Gastrocnemius medialis (tissue), 4 donors: ENCODE results near the gene THEMIS2. TPM values are rescaled to one million over a fixed set of nuclear protein-coding genes. Genes with fewer than 3 reads are reported as not detected.
"Not testable (repeated sequence)": the region's sequence is repeated elsewhere in the genome, so short reads cannot be mapped to it uniquely, and the experiment has no call there.

Experiments
- ATAC-seq, 2 donors: fragments of 150-250 bp; one replicate each; pipeline ENCODE4 v1.9.1; 2016
- DNase-seq, 2 donors: peaks; one replicate each; pipeline ENCODE4 v3.0.0-alpha.2; 2019
- H3K27ac ChIP-seq, 4 donors: fragments of 200-600 bp; sonication (generic); 1 replicate in 1 of 4; 2 replicates in 3 of 4; pipeline ENCODE4 v1.5.1; 2016 to 2018; ENCODE audit warnings: mild to moderate bottlenecking in 2 of 4, moderate library complexity in 1 of 4
- H3K27me3 ChIP-seq, 3 donors: fragments of 200-600 bp; sonication (generic) in 2 of 3; 1 replicate in 1 of 3; 2 replicates in 2 of 3; pipeline versions ENCODE4 v1.5.1 to v1.6.0; 2016 to 2019; ENCODE audit warnings: mild to moderate bottlenecking in 1 of 3, moderate library complexity in 1 of 3
- H3K36me3 ChIP-seq, 2 donors: fragments of 200-600 bp; sonication (generic) in 1 of 2; one replicate each; pipeline ENCODE4 v1.5.1; 2017 to 2018
- H3K4me1 ChIP-seq, 2 donors: fragments of 200-600 bp; sonication (generic) in 1 of 2; one replicate each; pipeline ENCODE4 v1.5.1; 2016 to 2017; ENCODE audit warnings: mild to moderate bottlenecking in 2 of 2
- H3K4me3 ChIP-seq, 4 donors: fragments of 200-600 bp; sonication (generic) in 3 of 4; 1 replicate in 1 of 4; 2 replicates in 3 of 4; pipeline ENCODE4 v1.5.1; 2016 to 2019; ENCODE audit warnings: mild to moderate bottlenecking in 2 of 4
- H3K9me3 ChIP-seq, 3 donors: fragments of 200-600 bp; sonication (generic) in 2 of 3; 1 replicate in 1 of 3; 2 replicates in 2 of 3; pipeline ENCODE4 v1.5.1; 2016 to 2019
- CTCF ChIP-seq, 5 experiments: fragments of 450-650 bp in 3 of 5; fragments of 200-600 bp in 2 of 5; sonication (generic) in 2 of 5; IDR thresholded peaks in 4 of 5; conservative IDR thresholded peaks in 1 of 5; 1 replicate in 4 of 5; 2 replicates in 1 of 5; pipeline ENCODE4 v1.5.1; 2016 to 2019; ENCODE audit warnings: antibody characterized with exemption in 5 of 5, mild to moderate bottlenecking in 3 of 5, moderate library complexity in 3 of 5
- POLR2A ChIP-seq, 2 donors: fragments of 450-650 bp; IDR thresholded peaks; one replicate each; pipeline ENCODE4 v1.6.1; 2017; ENCODE audit warnings: antibody characterized with exemption in 2 of 2, mild to moderate bottlenecking in 2 of 2, moderate library complexity in 2 of 2
- in situ Hi-C, 4 donors: fragments of 200-750 bp; cut with MboI; loops; one replicate each; pipeline versions ENCODE4 v1.15.0 to v1.8.0; 2017; ENCODE audit warnings: low sequenced_read_pairs in 4 of 4
- intact Hi-C: fragments of 100-400 bp; cut with DNase I; formaldehyde crosslinking; loops from one replicate; pipeline ENCODE4 v1.15.1; 2023; ENCODE audit warnings: low total_unique reads
- total RNA-seq, 4 donors: library from RNA; depleted of rRNA; stranded (reverse); fragments of >200 nt; gene quantifications; one replicate each; pipeline versions ENCODE4 v1.1.0 to v1.2.3, GENCODE V29; 2016

The THEMIS2 gene
- 10 to 100 TPM in 1 of 4 donors, 1 to 10 TPM in 3; 2.3 to 10.8 (median 7.6) TPM for total RNA-seq

- intact Hi-C loops (no loop called here), in situ Hi-C loops (loop anchor here in 1 of 4 donors (25.0 kb wide), 1 partner anchor 115 kb away; no protein-coding TSS in a partner anchor)
- Histone ChIP-seq H3K4me3 (peak within 1 kb of the TSS; percentile 60 to 81 (median 67)), H3K27me3 (peaks cover 6 to 14% (median 12%) of the 10 kb centered on the region in 3 donors), H3K9me3 (no peaks in the 10 kb centered on the region), H3K36me3 (no peaks in the 10 kb centered on the region), H3K27ac (peak within 1 kb of the TSS; percentile 38 to 59 (median 55)), H3K4me1 (peaks cover 0 to 7% of the 10 kb centered on the region in 2 donors)
- ATAC-seq: peak; percentile 30 to 45
- no peak for DNase-seq
- TF ChIP-seq POLR2A (IDR thresholded peaks at IDR 0.05): peak; percentile 65 to 71
- no peak for TF ChIP-seq CTCF (IDR thresholded peaks at IDR 0.05 in 4 of 5, conservative IDR thresholded peaks at IDR 0.05 in 1 of 5)
These were observed at the start of gene THEMIS2 for GRCh38 chr1:27872059-27872801. THEMIS2 (plus strand) TSS chr1:27872544; CDS start chr1:27872572, 28 bp downstream.

GRCh38 chr1:27823784-27824183 is 48.6 kb upstream of the THEMIS2 start:
- no peak overlapping the region for H3K4me3 ChIP-seq
- intact Hi-C loops: no loop called here
- H3K27me3 ChIP-seq: no peaks in the 10 kb centered on the region
- no peak for TF ChIP-seq CTCF (IDR thresholded peaks at IDR 0.05 in 4 of 5, conservative IDR thresholded peaks at IDR 0.05 in 1 of 5)
- TF ChIP-seq POLR2A (IDR thresholded peaks at IDR 0.05): no peak
- DNase-seq: no peak
- no peak for ATAC-seq
- no peaks in the 10 kb centered on the region for H3K9me3 ChIP-seq
- H3K4me1 ChIP-seq: no peaks in the 10 kb centered on the region
- in situ Hi-C loops: no loop called here
- peaks cover 9 to 55% of the 10 kb centered on the region in 2 donors for H3K36me3 ChIP-seq
- H3K27ac ChIP-seq: no peak overlapping the region

DNA sequence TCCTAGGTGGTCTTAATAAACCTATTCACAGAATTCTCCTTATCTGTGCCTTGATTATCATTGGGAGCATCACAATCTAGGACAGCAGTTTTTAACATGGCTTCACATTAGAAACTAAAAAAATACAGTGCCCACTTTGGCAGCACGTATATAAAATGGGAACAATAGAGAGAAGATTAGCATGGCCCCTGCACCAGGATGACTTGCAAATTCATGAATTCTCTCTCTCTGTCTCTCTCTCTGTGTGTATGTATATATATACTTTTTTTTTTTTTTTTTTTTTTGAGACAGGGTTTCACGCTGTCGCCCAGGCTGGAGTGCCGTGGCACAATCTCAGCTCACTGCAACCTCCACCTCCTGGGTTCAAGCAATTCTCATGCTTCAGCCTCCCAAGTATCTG is 47.9 kb upstream of the THEMIS2 start:
- DNase-seq: no peak
- intact Hi-C loops: no loop called here
- H3K4me3 ChIP-seq: no peak overlapping the region
- no peak overlapping the region for H3K27ac ChIP-seq
- TF ChIP-seq CTCF (IDR thresholded peaks at IDR 0.05 in 4 of 5, conservative IDR thresholded peaks at IDR 0.05 in 1 of 5): no peak
- no peak for TF ChIP-seq POLR2A (IDR thresholded peaks at IDR 0.05)
- peaks cover 7 to 48% of the 10 kb centered on the region in 2 donors for H3K36me3 ChIP-seq
- no peaks in the 10 kb centered on the region for H3K9me3 ChIP-seq
- H3K4me1 ChIP-seq: no peaks in the 10 kb centered on the region
- in situ Hi-C loops: no loop called here
- no peak for ATAC-seq
- H3K27me3 ChIP-seq: no peaks in the 10 kb centered on the region

DNA sequence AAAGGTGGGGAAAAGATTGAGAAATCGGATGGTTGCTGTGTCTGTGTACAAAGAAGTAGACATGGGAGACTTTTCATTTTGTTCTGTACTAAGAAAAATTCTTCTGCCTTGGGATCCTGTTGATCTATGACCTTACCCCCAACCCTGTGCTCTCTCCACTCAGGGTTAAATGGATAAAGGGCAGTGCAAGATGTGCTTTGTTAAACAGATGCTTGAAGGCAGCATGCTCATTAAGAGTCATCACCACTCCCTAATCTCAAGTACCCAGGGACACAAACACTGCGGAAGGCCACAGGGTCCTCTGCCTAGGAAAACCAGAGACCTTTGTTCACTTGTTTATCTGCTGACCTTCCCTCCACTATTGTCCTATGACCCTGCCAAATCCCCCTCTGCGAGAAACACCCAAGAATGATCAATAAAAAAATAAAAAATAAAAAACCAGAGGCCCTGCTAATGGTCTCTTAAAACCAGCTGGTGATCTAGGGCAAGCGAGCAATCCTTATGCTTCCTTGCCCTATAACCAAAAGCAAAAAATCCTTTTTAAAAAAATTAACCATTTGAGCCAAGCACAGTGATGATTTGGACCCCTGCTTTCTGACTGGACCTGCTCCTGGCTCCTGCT is 42.9 kb upstream of the THEMIS2 start:
- Histone ChIP-seq H3K36me3 (peaks cover 0 to 22% of the 10 kb centered on the region in 2 donors), H3K4me3 (peak overlapping the region in 2 of 4 donors; percentile 88 to 95), H3K4me1 (peaks cover 13 to 26% of the 10 kb centered on the region in 2 donors), H3K27ac (peak overlapping the region; percentile 86 to 92 (median 87))
- ATAC-seq, intact Hi-C loops, H3K9me3 ChIP-seq, DNase-seq, H3K27me3 ChIP-seq, in situ Hi-C loops: not testable (repeated sequence)
